PC-3 (cell line): ENCODE results near the gene TMCC2. TPM values are rescaled to one million over a fixed set of nuclear protein-coding genes. Genes with fewer than 3 reads are reported as not detected.

Experiments used
- ATAC-seq: fragments of 200-7000 bp; cut with Tn5 transposase; 2 replicates; pipeline ENCODE4 v1.9.1; 2020; ENCODE audit warnings: mild to moderate bottlenecking, moderate library complexity
- BruUV-seq: library from RNA; stranded (reverse); fragments of 400-500 nt; replicated peaks from 2 replicates; lab custom pipeline; 2021; lab: Mats Ljungman, UMichigan
- CTCF ChIA-PET: fragments of 300-600 bp; sonication (Branson Sonifier 250); formaldehyde crosslinking; loops from one replicate; lab custom pipeline; 2022; ENCODE audit warnings: antibody characterized with exemption; lab: Charles Lee
- POLR2A ChIA-PET: fragments of 300-600 bp; sonication (Branson Sonifier 250); formaldehyde crosslinking; loops from one replicate; lab custom pipeline; 2022; ENCODE audit warnings: antibody characterized with exemption; ENCODE audit not compliant: unreplicated experiment; lab: Charles Lee
- DNase-seq: peaks from one replicate; pipeline ENCODE4 v3.0.0-alpha.2; 2015
- H2AFZ ChIP-seq: fragments of 300-600 bp; sonication (generic); 2 replicates; pipeline ENCODE4 v1.6.0; 2016; ENCODE audit warnings: antibody characterized with exemption, low read length
- H3F3A ChIP-seq: fragments of 300-600 bp; sonication (generic); one replicate; pipeline ENCODE4 v1.6.0; 2017; ENCODE audit warnings: antibody characterized with exemption, low read length, control low read depth, mild to moderate bottlenecking; ENCODE audit not compliant: unreplicated experiment
- H3K27ac ChIP-seq: fragments of 300-600 bp; sonication (generic); 2 replicates; pipeline ENCODE4 v1.5.1; 2016; ENCODE audit warnings: mild to moderate bottlenecking, low read length
- H3K27me3 ChIP-seq: fragments of 300-600 bp; sonication (generic); 2 replicates; pipeline ENCODE4 v1.6.1; 2016; ENCODE audit warnings: low read length, mixed read lengths
- H3K36me3 ChIP-seq: fragments of 300-600 bp; sonication (generic); 2 replicates; pipeline ENCODE4 v1.6.1; 2016; ENCODE audit warnings: low read depth, mixed run types, low read length, mixed read lengths
- H3K4me1 ChIP-seq: fragments of 300-600 bp; sonication (generic); 2 replicates; pipeline ENCODE4 v1.5.1; 2016; ENCODE audit warnings: low read length; ENCODE audit not compliant: insufficient read depth
- H3K4me2 ChIP-seq: fragments of 300-600 bp; sonication (generic); 2 replicates; pipeline ENCODE4 v1.6.0; 2016; ENCODE audit warnings: low read length
- H3K4me3 ChIP-seq: fragments of 300-600 bp; sonication (generic); 2 replicates; pipeline ENCODE4 v1.5.1; 2016; ENCODE audit warnings: mild to moderate bottlenecking, low read length, mixed read lengths
- H3K79me2 ChIP-seq: fragments of 300-600 bp; sonication (generic); 2 replicates; pipeline ENCODE4 v1.6.1; 2017; ENCODE audit warnings: low read length, mixed read lengths
- H3K9ac ChIP-seq: fragments of 300-600 bp; sonication (generic); 2 replicates; pipeline ENCODE4 v1.6.0; 2016; ENCODE audit warnings: mild to moderate bottlenecking, low read length
- H3K9me2 ChIP-seq: fragments of 300-600 bp; sonication (generic); replicated peaks from 2 replicates; pipeline ENCODE4 v1.6.1; 2016; ENCODE audit warnings: mixed run types, low read length, mixed read lengths
- H3K9me3 ChIP-seq: fragments of 300-600 bp; sonication (generic); 2 replicates; pipeline ENCODE4 v1.6.1; 2016; ENCODE audit warnings: low read length, mixed read lengths
- H4K20me1 ChIP-seq: fragments of 300-600 bp; sonication (generic); 2 replicates; pipeline ENCODE4 v1.6.1; 2016; ENCODE audit warnings: low read length, mixed read lengths
- CTCF ChIP-seq: fragments of 300-600 bp; sonication (generic); conservative IDR thresholded peaks from 2 replicates; pipeline ENCODE4 v1.5.1; 2017; ENCODE audit warnings: antibody characterized with exemption, low read depth, mild to moderate bottlenecking, low read length
- EZH2 ChIP-seq: fragments of 300-600 bp; sonication (generic); IDR thresholded peaks from one replicate; pipeline ENCODE4 v1.6.1; 2017; ENCODE audit warnings: antibody characterized with exemption, mild to moderate bottlenecking, low read length; ENCODE audit not compliant: unreplicated experiment
- EZH2phosphoT487 ChIP-seq: fragments of 300-600 bp; sonication (generic); IDR thresholded peaks from 2 replicates; pipeline ENCODE4 v1.6.1; 2018; ENCODE audit warnings: mild to moderate bottlenecking, antibody characterized with exemption, low read length, borderline replicate concordance
- intact Hi-C: fragments of 100-400 bp; cut with micrococcal nuclease; formaldehyde crosslinking; loops from 2 replicates; pipeline ENCODE4 v1.9.0; 2023
- total RNA-seq: library from RNA; depleted of rRNA; stranded (reverse); fragments of >200 nt; gene quantifications from 2 replicates; pipeline ENCODE4 v1.2.3, GENCODE V29; 2014

The TMCC2 gene
- total RNA-seq, 1 experiment from 2014 or later: 8.7 TPM

- intact Hi-C loops: no loop called here
- H3K9me2 ChIP-seq: no peaks in the 10 kb centered on the region
- peaks cover 7% of the 10 kb centered on the region for H3K36me3 ChIP-seq
- no peak overlapping the region for H3K4me2 ChIP-seq
- H3K4me3 ChIP-seq: no peak overlapping the region
- H3K9me3 ChIP-seq: no peaks in the 10 kb centered on the region
- ChIA-PET POLR2A (no interaction called here), CTCF (no interaction called here)
- H3K4me1 ChIP-seq: peaks cover 2% of the 10 kb centered on the region
- no peak for TF ChIP-seq EZH2
- no peak for TF ChIP-seq CTCF
- TF ChIP-seq EZH2phosphoT487: no peak
- no TSS peak for BruUV-seq
- no peaks in the 10 kb centered on the region for H3K27me3 ChIP-seq
- H3K79me2 ChIP-seq: peaks cover 3% of the 10 kb centered on the region
- no peak overlapping the region for H3K9ac ChIP-seq
- no peak overlapping the region for H3K27ac ChIP-seq
- ATAC-seq (no peak), DNase-seq (no peak)
- no peak overlapping the region for H2AFZ ChIP-seq
- H3F3A ChIP-seq: no peaks in the 10 kb centered on the region
- H4K20me1 ChIP-seq: no peaks in the 10 kb centered on the region
Measured at GRCh38 chr1:205182930-205183329, 44.8 kb upstream of the TMCC2 start.

GRCh38 chr1:205183676-205184335, 43.9 kb upstream of the TMCC2 start:
- H3K4me2 ChIP-seq: no peak overlapping the region
- DNase-seq: no peak
- intact Hi-C loops: no loop called here
- peaks cover 11% of the 10 kb centered on the region for H3K4me1 ChIP-seq
- peaks cover 7% of the 10 kb centered on the region for H3K36me3 ChIP-seq
- H3K9me3 ChIP-seq: no peaks in the 10 kb centered on the region
- H3K9ac ChIP-seq: no peak overlapping the region
- H4K20me1 ChIP-seq: no peaks in the 10 kb centered on the region
- ChIA-PET POLR2A (no interaction called here), CTCF (no interaction called here)
- H3F3A ChIP-seq: no peaks in the 10 kb centered on the region
- TF ChIP-seq CTCF (no peak), EZH2 (no peak), EZH2phosphoT487 (no peak)
- no peaks in the 10 kb centered on the region for H3K27me3 ChIP-seq
- no TSS peak for BruUV-seq
- H3K79me2 ChIP-seq: peaks cover 4% of the 10 kb centered on the region; the same call in 1 of the 2 replicates
- no peak overlapping the region for H3K4me3 ChIP-seq
- H2AFZ ChIP-seq: no peak overlapping the region
- H3K27ac ChIP-seq: no peak overlapping the region
- no peaks in the 10 kb centered on the region for H3K9me2 ChIP-seq
- no peak for ATAC-seq

GRCh38 chr1:205186191-205186590, 41.6 kb upstream of the TMCC2 start:
- no peaks in the 10 kb centered on the region for H3K9me2 ChIP-seq
- H3K9me3 ChIP-seq: no peaks in the 10 kb centered on the region
- H2AFZ ChIP-seq: no peak overlapping the region
- ChIA-PET POLR2A (no interaction called here), CTCF (no interaction called here)
- H3K4me3 ChIP-seq: no peak overlapping the region
- intact Hi-C loops: no loop called here
- no peaks in the 10 kb centered on the region for H4K20me1 ChIP-seq
- DNase-seq (no peak), ATAC-seq (no peak)
- peaks cover 7% of the 10 kb centered on the region; the same call in 1 of the 2 replicates for H3K36me3 ChIP-seq
- no peak for TF ChIP-seq EZH2phosphoT487
- TF ChIP-seq CTCF: no peak
- TF ChIP-seq EZH2: no peak
- peaks cover 12% of the 10 kb centered on the region for H3K4me1 ChIP-seq
- H3F3A ChIP-seq: no peaks in the 10 kb centered on the region
- H3K27ac ChIP-seq: no peak overlapping the region
- no peak overlapping the region for H3K9ac ChIP-seq
- no peak overlapping the region for H3K4me2 ChIP-seq
- BruUV-seq: no TSS peak
- H3K27me3 ChIP-seq: no peaks in the 10 kb centered on the region
- H3K79me2 ChIP-seq: peaks cover 22% of the 10 kb centered on the region
